NCI-H1930 (cell line): ENCODE data around the gene CFHR3.
"Not testable (repeated sequence)": the region's sequence is repeated elsewhere in the genome, so short reads cannot be mapped to it uniquely, and the experiment has no call there.

ENCODE experiments used
- DNase-seq, 2 experiments: peaks; one replicate each; lab custom pipeline; 2025; lab: John Stamatoyannopoulos, UW

CFHR3 gene

GRCh38 chr1:196774603-196775002 lies at the start of gene CFHR3:
TSS of gene CFHR3 (plus strand) at chr1:196774840. CDS start at chr1:196774887, 47 bp downstream.
- no peak for DNase-seq

GRCh38 chr1:196732526-196732925 lies 42.1 kb upstream of the CFHR3 start:
- DNase-seq = no peak

DNA sequence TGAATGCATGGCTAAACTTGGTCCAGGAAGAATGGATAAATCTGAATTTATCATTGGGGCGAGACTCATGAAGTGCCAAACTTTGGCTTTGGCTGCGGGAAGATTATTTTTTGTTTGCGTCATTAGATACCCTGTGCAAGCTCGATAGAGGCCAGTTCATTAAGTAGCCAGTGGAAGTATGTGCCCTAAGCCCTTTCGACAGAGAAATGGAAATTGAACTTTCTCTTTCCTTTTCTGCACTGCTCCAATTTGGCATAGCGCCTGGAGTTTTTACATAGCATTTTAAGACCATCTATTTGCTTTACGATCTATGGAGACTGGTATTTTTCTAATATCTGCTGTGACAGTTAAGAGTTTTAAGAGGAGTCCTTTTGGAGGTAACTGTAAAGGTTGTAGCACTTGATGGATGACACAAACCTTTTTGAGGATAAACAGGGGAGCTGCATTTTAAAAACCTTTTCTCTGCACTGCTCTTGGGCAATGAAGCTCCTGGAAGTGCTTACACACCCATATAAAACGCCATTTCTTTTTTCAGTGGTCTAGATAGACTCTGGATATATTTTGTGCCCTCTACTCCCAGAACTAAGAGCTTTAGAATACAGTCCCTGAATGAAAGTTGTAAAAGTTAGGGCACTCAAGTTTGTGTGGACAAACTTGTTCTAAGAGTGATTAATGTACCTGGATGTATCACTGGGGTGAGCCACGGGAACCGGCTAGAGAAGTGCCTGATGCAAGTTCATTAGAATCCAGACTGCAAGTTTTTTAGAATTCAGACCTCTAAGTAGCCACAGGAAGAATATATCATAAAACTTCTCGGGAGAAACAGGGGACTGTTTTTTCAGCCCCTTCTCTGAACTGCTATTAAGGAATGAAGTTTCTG lies 41.3 kb upstream of the CFHR3 start:
- no peak for DNase-seq

DNA sequence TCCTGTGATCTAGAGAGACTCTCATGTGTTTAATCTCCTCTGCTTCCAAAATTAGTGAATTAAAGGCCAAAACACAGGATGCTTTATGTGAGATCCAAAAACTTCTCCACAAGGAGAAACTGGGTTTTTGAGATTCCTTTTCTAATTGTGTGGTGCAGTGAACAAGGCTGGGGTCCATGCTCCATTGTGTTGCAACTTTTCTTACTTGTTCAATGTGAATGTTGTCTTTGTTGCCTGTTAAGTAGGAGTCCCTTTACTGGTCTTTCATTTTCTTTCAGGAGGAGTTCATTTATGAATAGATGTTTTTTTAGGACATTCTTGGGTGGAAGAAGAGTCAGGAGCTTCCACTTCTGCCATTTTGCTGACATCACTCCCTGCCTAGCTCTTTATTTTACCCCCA lies 40.6 kb upstream of the CFHR3 start:
- no peak for DNase-seq

DNA sequence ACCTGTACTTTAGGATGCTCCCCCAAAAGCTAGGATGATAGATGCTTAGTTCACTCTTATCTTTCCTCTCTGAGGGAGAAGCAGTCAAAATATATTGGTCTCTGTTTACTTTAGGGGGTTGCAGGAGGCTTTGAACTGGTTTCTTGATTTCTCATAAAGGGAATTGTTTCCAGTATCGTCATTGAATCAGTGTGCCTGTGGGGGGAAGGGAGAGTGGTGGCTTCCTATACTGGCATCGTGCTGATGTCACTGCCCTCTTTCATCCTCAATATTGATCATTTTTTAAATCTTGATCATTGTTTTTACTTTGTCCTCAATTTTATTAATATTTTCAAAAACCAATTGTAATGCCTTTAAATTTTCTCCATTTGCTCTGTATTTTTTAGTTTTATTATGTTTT lies 40.2 kb upstream of the CFHR3 start:
- no peak for DNase-seq

DNA sequence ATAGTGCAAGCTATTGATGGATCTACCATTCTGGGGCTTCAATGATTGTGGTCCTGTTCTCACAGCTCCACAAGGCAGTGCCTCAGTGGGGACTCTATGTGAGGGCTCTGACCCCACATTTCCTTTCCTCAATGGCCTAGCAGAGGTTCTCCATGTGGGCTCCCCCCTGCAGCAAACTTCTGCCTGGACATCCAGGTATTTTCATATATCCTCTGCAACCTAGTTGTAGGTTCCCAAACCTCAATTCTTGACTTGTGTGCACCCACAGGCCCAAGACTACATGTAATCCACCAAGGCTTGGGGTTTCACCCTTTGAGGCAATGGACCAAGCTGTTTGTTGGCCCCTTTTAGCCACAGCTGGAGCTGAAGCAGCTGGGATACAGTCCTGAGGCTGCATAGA lies 35.9 kb upstream of the CFHR3 start:
- DNase-seq = no peak

GRCh38 chr1:196743244-196743643 lies 31.4 kb upstream of the CFHR3 start:
- not testable (repeated sequence) for DNase-seq

DNA sequence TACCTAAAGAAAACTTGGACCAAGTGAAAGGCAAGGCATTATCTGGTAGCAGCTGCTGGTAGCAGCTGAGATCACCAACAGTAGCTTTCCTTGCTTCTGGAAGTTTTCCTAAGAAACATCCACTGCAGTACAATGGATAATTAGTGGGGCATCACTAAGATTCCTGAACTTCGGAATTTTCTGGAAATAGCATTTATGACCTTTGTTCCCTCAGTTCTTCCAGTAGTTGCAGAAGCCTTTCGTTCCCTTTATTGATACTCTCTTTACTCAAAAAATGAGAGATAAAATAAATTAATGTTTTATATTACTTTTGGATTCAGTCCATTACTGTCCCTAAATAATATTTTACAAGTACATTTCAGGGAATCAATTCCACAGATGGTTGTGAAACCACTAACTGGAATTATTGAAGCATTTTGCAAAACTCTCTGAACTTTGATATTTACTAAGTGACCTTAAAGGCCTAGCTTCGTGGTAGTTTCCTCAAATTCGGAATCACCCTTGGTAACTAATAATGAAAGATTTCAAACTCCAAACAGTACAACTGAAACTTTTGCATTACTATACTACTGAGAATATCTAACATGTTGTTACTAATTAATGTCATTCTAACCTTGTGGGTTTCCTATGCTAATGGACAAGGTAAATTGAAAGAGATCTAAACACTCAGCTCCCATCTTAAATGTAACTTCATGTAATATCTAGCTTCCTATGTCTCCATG lies 9.5 kb upstream of the CFHR3 start:
- DNase-seq = not testable (repeated sequence)

DNA sequence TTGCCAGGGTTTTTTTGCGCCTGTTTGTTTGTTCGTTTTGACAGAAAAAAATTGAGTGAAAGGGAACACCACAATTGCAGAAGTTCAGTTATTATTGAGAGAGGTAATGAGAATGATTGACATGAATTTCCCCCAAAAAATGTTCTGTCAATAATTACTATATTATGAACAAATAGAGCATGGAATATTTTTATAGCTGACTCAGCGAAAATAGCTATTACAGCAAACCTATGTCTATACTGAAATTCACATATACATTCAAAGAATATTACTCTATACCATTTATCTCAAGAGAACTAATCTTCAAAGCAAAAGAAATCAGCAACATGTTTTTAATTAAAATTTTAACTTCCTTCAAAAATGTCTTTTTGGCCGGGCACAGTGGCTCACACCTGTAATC lies 4.8 kb upstream of the CFHR3 start:
- DNase-seq = not testable (repeated sequence)

DNA sequence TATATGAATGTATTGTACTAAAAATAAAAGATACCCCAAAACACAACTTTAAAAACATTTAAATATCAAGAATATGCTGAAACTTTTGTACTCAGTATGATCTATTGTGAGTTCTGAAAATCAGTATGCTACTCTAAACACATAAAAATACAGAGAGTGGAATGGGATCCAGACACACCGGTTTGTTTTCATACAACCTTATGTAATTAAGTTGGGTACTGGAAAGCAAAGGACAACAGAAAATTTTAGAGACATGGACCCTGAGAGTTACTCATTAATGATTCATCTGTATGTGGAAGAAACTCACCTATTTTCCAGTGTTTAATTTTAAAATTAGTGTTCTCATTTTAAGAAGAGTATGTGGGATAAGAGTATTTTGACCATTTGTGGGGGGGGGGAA lies 927 bp upstream of the CFHR3 start:
- no peak for DNase-seq

DNA sequence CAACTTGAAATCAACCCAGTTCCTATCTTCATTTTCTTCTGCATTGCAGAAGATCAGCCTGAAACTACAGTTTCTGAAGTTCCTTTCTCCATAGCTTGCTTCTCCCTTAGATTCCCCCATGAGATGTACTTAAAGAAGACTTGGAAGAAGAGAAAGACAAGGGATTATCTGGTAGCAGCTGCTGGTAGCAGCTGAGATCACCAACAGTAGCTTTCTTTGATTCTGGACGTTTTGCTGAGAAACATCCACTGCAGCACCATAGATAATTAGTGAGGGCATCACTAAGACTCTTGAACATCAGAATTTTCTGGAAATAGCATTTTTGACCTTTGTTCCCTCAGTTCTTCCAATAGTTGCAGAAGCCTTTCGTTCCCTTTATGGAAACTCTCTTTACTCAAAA lies 465 bp upstream of the CFHR3 start:
- no peak for DNase-seq

DNA sequence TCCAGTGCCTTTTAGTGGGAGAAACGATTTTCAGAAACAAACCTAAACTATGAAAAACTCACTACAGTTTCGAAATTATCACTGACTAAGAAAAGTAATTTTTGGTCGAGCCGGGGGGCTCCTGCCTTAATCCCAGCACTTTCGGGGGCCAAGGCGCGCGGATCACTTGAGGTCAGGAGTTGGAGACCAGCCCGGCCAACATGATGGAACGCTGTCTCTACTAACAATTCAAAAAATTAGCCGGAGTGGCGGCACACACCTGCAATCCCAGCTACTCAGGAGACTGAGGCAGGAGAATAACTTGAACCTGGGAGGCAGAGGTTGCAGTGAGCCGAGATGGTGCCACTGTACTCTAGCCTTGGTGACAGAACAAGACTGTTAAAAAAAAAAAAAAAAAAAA lies 3.0 kb downstream of the CFHR3 start:
- no peak for DNase-seq

- no peak for DNase-seq
These were observed 4.5 kb downstream of the CFHR3 start for GRCh38 chr1:196779093-196779492.

- DNase-seq = not testable (repeated sequence)
These were observed 16.6 kb downstream of the CFHR3 start for GRCh38 chr1:196791252-196791651.

DNA sequence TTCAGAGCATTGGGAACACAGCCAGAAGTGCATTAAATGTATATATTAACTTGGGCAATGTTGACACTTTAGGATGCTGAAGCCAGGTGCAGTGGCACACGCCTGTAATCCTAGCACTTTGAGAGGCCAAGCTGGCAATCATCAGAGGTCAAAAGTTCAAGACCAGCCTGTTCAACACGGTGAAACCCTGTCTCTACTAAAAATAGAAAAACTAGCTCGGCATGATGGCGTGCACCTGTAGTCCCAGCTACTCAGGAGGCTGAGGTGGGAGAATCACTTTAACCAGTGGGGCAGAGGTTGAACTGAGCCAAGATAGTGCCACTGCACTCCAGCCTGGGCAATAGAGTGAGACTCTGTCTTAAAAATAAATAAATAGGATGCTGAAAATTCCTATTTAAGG lies 19.5 kb downstream of the CFHR3 start:
- not testable (repeated sequence) for DNase-seq

DNA sequence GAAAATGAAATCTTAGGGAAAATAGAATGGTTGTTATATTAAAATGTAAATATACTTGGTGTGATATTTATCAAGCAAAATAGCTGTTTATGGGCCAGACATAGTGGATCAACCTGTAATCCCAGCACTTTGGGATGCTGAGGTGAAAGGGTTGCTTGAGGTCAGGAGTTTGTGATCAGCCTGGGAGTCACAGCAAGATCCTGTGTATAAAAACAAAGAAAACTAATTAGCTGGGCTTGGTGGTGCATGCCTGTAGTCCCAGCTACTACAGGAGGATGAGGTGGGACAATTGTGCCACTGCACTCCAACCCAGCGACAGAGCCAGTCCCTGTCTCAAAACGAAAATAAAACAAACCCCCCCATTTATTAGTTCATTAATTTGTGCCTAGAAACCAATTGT lies 23.3 kb downstream of the CFHR3 start:
- DNase-seq = no peak

GRCh38 chr1:196801920-196802319 lies 27.3 kb downstream of the CFHR3 start:
- not testable (repeated sequence) for DNase-seq

DNA sequence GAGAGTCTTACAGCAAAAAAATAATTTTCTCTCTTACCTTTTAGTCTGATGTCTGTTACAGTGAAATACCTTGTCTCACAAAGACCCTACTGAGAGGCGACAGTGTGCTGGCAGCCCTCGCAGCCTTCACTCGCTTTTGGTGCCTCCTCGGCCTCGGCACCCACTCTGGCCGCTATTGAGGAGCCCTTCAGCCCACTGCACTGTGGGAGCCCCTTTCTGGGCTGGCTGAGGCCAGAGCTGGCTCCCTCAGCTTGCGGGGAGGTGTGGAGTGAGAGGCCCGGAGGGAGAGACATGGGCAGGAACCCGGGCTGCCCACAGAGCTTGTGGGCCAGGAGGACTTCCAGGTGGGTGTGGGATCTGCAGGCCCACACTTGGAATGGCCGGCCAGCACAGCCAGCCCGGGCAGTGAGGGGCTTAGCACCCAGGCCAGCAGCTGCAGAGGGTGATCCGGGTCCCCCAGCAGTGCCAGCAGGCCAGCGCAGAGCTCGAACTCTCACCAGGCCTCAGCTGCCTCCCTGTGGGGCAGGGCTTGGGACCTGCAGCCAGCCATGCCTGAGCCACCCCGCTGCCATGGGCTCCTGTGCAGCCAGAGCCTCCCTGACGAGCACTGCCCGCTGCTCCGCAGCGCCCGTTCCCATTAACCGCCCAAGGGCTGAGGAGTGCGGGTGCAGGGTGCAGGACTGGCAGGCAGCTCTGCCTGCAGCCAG lies 34.0 kb downstream of the CFHR3 start:
- DNase-seq = no peak

- not testable (repeated sequence) for DNase-seq
These were observed 42.8 kb downstream of the CFHR3 start for GRCh38 chr1:196817442-196817841.

DNA sequence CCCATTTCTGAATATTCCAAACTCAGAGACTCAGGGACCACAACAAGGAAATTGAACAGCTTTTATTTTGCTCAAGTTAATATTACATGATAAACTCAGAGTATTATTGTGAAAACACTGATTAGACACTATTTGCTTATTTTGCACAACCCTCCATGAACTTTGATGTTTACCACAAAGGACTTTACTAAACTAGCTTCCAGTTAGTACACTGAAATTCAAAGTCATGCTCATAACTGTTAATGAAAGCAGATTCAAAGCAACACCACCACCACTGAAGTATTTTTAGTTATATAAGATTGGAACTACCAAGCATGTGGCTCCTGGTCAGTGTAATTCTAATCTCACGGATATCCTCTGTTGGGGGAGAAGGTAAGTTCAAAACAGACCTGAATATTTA lies 44.9 kb downstream of the CFHR3 start, which contains the start of gene CFHR1:
Gene CFHR1 (plus strand): TSS at position 201 of the 400 bp plus-strand sequence. CDS start 114 bp downstream, at position 315.
- DNase-seq = not testable (repeated sequence)

DNA sequence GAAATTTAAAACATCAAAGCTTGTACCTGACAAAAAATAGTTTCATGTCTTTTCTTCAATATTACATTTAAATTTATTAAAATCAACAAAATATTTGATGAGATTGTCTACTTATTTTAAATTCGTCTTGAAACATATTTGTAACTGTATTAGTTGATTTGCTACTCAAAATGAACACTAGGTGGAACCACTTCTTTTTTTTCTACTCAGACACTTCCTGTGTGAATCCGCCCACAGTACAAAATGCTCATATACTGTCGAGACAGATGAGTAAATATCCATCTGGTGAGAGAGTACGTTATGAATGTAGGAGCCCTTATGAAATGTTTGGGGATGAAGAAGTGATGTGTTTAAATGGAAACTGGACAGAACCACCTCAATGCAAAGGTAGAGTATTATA lies 53.2 kb downstream of the CFHR3 start:
- DNase-seq = peak in 1 of 2 experiments; percentile 6
